DND-41 (cell line): ENCODE measurements around the gene ARL14EP.

Experiments
- ATAC-seq: fragments of 200-7000 bp; cut with Tn5 transposase; 3 replicates; pipeline ENCODE4 v1.9.1; 2021; ENCODE audit warnings: low read depth; ENCODE audit not compliant: insufficient read depth
- DNase-seq: peaks from one replicate; pipeline ENCODE4 v3.0.0-alpha.2; 2020
- H2AFZ ChIP-seq: 2 replicates; pipeline ENCODE4 v1.6.0; 2012; ENCODE audit warnings: low read depth, low read length
- H3K27ac ChIP-seq: 2 replicates; pipeline ENCODE4 v1.5.1; 2012; ENCODE audit warnings: low read length, inconsistent platforms
- H3K27me3 ChIP-seq: fragments of 200-600 bp; sonication (generic); 2 replicates; pipeline ENCODE4 v1.6.0; 2012; ENCODE audit warnings: low read length, mild to moderate bottlenecking, inconsistent platforms; ENCODE audit not compliant: insufficient read depth, poor library complexity
- H3K36me3 ChIP-seq: 2 replicates; pipeline ENCODE4 v1.5.1; 2012; ENCODE audit warnings: low read length, inconsistent platforms; ENCODE audit not compliant: insufficient read depth
- H3K4me1 ChIP-seq: 2 replicates; pipeline ENCODE4 v1.5.1; 2012; ENCODE audit warnings: mild to moderate bottlenecking, low read length; ENCODE audit not compliant: insufficient read depth
- H3K4me2 ChIP-seq: 2 replicates; pipeline ENCODE4 v1.6.0; 2012; ENCODE audit warnings: mild to moderate bottlenecking, moderate library complexity, low read length, inconsistent platforms; ENCODE audit not compliant: insufficient read depth
- H3K4me3 ChIP-seq, 2 experiments: fragments of 200-600 bp in 1 of 2; shearing (Covaris generic) in 1 of 2; 2 replicates each; pipeline ENCODE4 v1.5.1; 2012 to 2016; ENCODE audit warnings: inconsistent platforms in 2 of 2, low read length in 2 of 2, mild to moderate bottlenecking in 2 of 2, low read depth in 1 of 2, moderate library complexity in 1 of 2
- H3K79me2 ChIP-seq: 2 replicates; pipeline ENCODE4 v1.6.0; 2012; ENCODE audit warnings: low read length, inconsistent platforms; ENCODE audit not compliant: insufficient read depth
- H3K9ac ChIP-seq: 2 replicates; pipeline ENCODE4 v1.6.0; 2012; ENCODE audit warnings: low read depth, mild to moderate bottlenecking, inconsistent platforms, low read length, moderate library complexity
- H3K9me3 ChIP-seq: 2 replicates; pipeline ENCODE4 v1.5.1; 2012; ENCODE audit warnings: low read length, moderate library complexity, mild to moderate bottlenecking, inconsistent platforms; ENCODE audit not compliant: insufficient read depth, severe bottlenecking
- H4K20me1 ChIP-seq: 2 replicates; pipeline ENCODE4 v1.6.0; 2012; ENCODE audit warnings: low read length; ENCODE audit not compliant: insufficient read depth
- CTCF ChIP-seq: IDR thresholded peaks from 2 replicates; pipeline ENCODE4 v1.5.1; 2012; ENCODE audit warnings: borderline replicate concordance, low read length, moderate library complexity, mild to moderate bottlenecking; ENCODE audit not compliant: poor library complexity, severe bottlenecking; ENCODE audit errors: extremely low read depth
- EZH2 ChIP-seq: IDR thresholded peaks from 3 replicates; pipeline ENCODE4 v1.6.1; 2012; ENCODE audit warnings: borderline replicate concordance, low read depth, mild to moderate bottlenecking, moderate library complexity, low read length, inconsistent platforms; ENCODE audit not compliant: severe bottlenecking

Gene ARL14EP

GRCh38 chr11:30295178-30295885, 27.6 kb upstream of the ARL14EP start:
- TF ChIP-seq CTCF (no peak), EZH2 (no peak)
- no peak overlapping the region for H3K4me3 ChIP-seq

GRCh38 chr11:30304620-30305019, 18.3 kb upstream of the ARL14EP start:
- H3K36me3 ChIP-seq = no peaks in the 10 kb centered on the region
- H3K4me3 ChIP-seq = no peak overlapping the region
- no peaks in the 10 kb centered on the region for H3K4me1 ChIP-seq
- ATAC-seq (no peak), DNase-seq (no peak)
- H3K27me3 ChIP-seq = no peaks in the 10 kb centered on the region
- no peak for TF ChIP-seq EZH2
- TF ChIP-seq CTCF = no peak
- no peak overlapping the region for H3K4me2 ChIP-seq
- H4K20me1 ChIP-seq = no peaks in the 10 kb centered on the region
- no peaks in the 10 kb centered on the region for H3K9me3 ChIP-seq
- H3K9ac ChIP-seq = no peak overlapping the region
- no peaks in the 10 kb centered on the region for H3K79me2 ChIP-seq
- no peak overlapping the region for H3K27ac ChIP-seq
- H2AFZ ChIP-seq = no peak overlapping the region

More at GRCh38 chr11:30295178-30295885, 27.6 kb upstream of the ARL14EP start:
- Histone ChIP-seq H3K27me3 (no peaks in the 10 kb centered on the region), H3K36me3 (no peaks in the 10 kb centered on the region), H3K9me3 (no peaks in the 10 kb centered on the region), H3K4me1 (no peaks in the 10 kb centered on the region), H3K27ac (no peak overlapping the region), H3K79me2 (no peaks in the 10 kb centered on the region), H3K4me2 (no peak overlapping the region), H2AFZ (no peak overlapping the region), H3K9ac (no peak overlapping the region), H4K20me1 (no peaks in the 10 kb centered on the region)
- ATAC-seq = no peak
- no peak for DNase-seq

DNA sequence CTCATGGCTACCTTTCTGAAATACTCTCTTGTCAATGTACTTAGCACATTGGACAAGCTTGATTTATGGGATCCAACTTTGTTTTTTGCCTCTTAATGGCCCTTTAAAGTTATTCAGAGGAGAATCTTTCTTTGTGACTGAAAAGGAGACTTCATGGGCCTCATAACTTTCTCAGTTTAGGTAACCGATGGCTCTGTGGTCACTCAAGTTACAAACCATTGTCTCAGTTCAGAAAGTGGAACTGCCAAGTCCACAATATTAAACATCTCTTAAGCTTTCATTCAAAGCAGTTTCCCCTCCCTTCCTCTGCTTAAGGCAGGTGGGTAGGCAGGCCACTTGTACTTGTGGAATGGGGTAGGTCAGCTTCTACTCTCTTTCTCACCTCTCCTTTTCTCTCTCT, 12.3 kb upstream of the ARL14EP start:
- H3K4me3 ChIP-seq = no peak overlapping the region
- H3K36me3 ChIP-seq = no peaks in the 10 kb centered on the region
- TF ChIP-seq EZH2 = no peak
- no peak for TF ChIP-seq CTCF
- no peak overlapping the region for H3K9ac ChIP-seq
- H3K79me2 ChIP-seq = no peaks in the 10 kb centered on the region
- ATAC-seq (no peak), DNase-seq (no peak)
- no peak overlapping the region for H2AFZ ChIP-seq
- H3K9me3 ChIP-seq = no peaks in the 10 kb centered on the region
- H3K4me2 ChIP-seq = no peak overlapping the region
- H3K4me1 ChIP-seq = no peaks in the 10 kb centered on the region
- H4K20me1 ChIP-seq = no peaks in the 10 kb centered on the region
- no peak overlapping the region for H3K27ac ChIP-seq
- H3K27me3 ChIP-seq = no peaks in the 10 kb centered on the region
